ENCODE results near the gene PKIG. TPM values are rescaled to one million over a fixed set of nuclear protein-coding genes. Genes with fewer than 3 reads are reported as not detected.

PKIG gene
- total and polyA plus RNA-seq, 2 donors (not counting 3 experiments of a cell fraction or from before 2014, with no cell fraction given) = 135 to 167 TPM

DNA sequence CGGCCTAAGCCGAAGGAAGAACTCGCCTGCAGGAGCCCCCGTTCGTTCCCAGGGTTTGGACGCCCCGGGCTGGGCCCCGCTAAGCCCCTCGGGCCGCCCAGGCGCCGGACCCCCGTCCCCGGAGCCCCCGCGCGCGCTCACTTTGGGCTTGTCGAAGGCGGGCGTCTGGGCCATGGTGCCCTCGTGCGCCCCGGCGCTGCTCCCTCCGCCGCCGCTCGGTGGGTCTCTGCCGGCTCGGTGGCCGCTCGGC, 69.0 kb downstream of the PKIG start:
- H3K9me3 ChIP-seq (replicated peaks; ENCODE audit: control insufficient read depth, insufficient read depth, low read length) = no peaks in the 10 kb centered on the region
- no peaks in the 10 kb centered on the region for H3K36me3 ChIP-seq (ENCODE audit: control insufficient read depth in 2 of 2, extremely low read depth in 1 of 2, insufficient read depth in 2 of 2, low read length in 2 of 2)
- no peaks in the 10 kb centered on the region for H3K9me1 ChIP-seq (replicated peaks; ENCODE audit: control insufficient read depth, extremely low read depth, insufficient read depth, low read length)
- H3K4me2 ChIP-seq (ENCODE audit: insufficient read depth, low read length) = peak overlapping the region; percentile 10
- intact Hi-C loops (cut with micrococcal nuclease) (loop anchor here (1.0 to 5.0 kb wide), 3 partner anchors 8 to 39 kb away; no protein-coding TSS in a partner anchor), dilution Hi-C loops (cut with MboI; ENCODE audit: extremely low pct_ligation_motif_present, low sequenced_read_pairs) (no loop called here)
- H2AFZ ChIP-seq (ENCODE audit: low read depth, low read length) = peak overlapping the region; percentile 5
- no TSS peak for BruUV-seq (replicated peaks)
- no peak overlapping the region for H3K27ac ChIP-seq (ENCODE audit: insufficient read depth, low read depth, low read length)
- H3K9ac ChIP-seq (replicated peaks; ENCODE audit: extremely low read depth, insufficient read depth, low read length) = peak overlapping the region; percentile 40
- H3K27me3 ChIP-seq (ENCODE audit: control insufficient read depth in 2 of 2, insufficient read depth in 2 of 2, low read length in 2 of 2) = peaks cover 11 to 19% of the 10 kb centered on the region in 2 experiments
- H4K20me1 ChIP-seq (replicated peaks; ENCODE audit: control insufficient read depth, extremely low read depth, insufficient read depth, low read length) = no peaks in the 10 kb centered on the region
- peaks cover 13% of the 10 kb centered on the region for H3K4me1 ChIP-seq (ENCODE audit: control insufficient read depth, extremely low read depth, insufficient read depth, low read length)
- H3K79me2 ChIP-seq (ENCODE audit: control insufficient read depth, insufficient read depth, low read length) = no peaks in the 10 kb centered on the region
- POLR2A ChIA-PET = interaction anchor here (0.6 kb wide), 1 partner anchor 35 kb away, joined by 3 read pairs; no protein-coding TSS in a partner anchor
- H3K4me3 ChIP-seq (replicated peaks in 1 of 3; ENCODE audit: insufficient read depth in 1 of 3, low read depth in 1 of 3, low read length in 3 of 3) = peak overlapping the region; percentile 18 to 51 (median 19)
- CTCF ChIA-PET = interaction anchor here (1.1 to 4.1 kb wide), 3 partner anchors 8 to 32 kb away, joined by 4 to 38 read pairs (median 11); no protein-coding TSS in a partner anchor
- DNase-seq (ENCODE audit: low read depth, low spot score) (no peak), FAIRE-seq (no peak)
- TF ChIP-seq JUN (IDR thresholded peaks at IDR 0.05; ENCODE audit: borderline replicate concordance, insufficient read depth, insufficient read length, low read depth) (no peak), POLR2A (IDR thresholded peaks at IDR 0.05; ENCODE audit: low read depth, low read length) (peak; percentile 48), FOS (IDR thresholded peaks at IDR 0.05; ENCODE audit: borderline replicate concordance, insufficient read depth, low read length) (no peak), MYC (IDR thresholded peaks at IDR 0.05; ENCODE audit: low read depth, low read length) (no peak), EZH2 (IDR thresholded peaks at IDR 0.05; ENCODE audit: borderline replicate concordance, low read depth, low read length, severe bottlenecking) (no peak), GATA2 (IDR thresholded peaks at IDR 0.05; ENCODE audit: insufficient read depth, insufficient read length, low read depth, low read length) (no peak), POLR2AphosphoS5 (IDR thresholded peaks at IDR 0.05; ENCODE audit: insufficient read depth, low read depth, low read length) (peak; percentile 69)
- TF ChIP-seq, protein P1, sequence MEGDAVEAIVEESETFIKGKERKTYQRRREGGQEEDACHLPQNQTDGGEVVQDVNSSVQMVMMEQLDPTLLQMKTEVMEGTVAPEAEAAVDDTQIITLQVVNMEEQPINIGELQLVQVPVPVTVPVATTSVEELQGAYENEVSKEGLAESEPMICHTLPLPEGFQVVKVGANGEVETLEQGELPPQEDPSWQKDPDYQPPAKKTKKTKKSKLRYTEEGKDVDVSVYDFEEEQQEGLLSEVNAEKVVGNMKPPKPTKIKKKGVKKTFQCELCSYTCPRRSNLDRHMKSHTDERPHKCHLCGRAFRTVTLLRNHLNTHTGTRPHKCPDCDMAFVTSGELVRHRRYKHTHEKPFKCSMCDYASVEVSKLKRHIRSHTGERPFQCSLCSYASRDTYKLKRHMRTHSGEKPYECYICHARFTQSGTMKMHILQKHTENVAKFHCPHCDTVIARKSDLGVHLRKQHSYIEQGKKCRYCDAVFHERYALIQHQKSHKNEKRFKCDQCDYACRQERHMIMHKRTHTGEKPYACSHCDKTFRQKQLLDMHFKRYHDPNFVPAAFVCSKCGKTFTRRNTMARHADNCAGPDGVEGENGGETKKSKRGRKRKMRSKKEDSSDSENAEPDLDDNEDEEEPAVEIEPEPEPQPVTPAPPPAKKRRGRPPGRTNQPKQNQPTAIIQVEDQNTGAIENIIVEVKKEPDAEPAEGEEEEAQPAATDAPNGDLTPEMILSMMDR (IDR thresholded peaks at IDR 0.05; ENCODE audit: extremely low read depth in 1 of 2, insufficient read depth in 1 of 2, low read depth in 1 of 2, low read length in 2 of 2) = no peak
- TF ChIP-seq, protein P2, sequence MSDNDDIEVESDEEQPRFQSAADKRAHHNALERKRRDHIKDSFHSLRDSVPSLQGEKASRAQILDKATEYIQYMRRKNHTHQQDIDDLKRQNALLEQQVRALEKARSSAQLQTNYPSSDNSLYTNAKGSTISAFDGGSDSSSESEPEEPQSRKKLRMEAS (IDR thresholded peaks at IDR 0.05; ENCODE audit: insufficient read depth, insufficient read length) = no peak
